GM21737 (cell line): ENCODE data around the gene SPATA13.

Source experiments
- ATAC-seq: cut with Tn5 transposase; IDR thresholded peaks from one replicate; pipeline ENCODE4 v1.9.1; 2021; ENCODE audit warnings: mild to moderate bottlenecking, moderate library complexity; ENCODE audit not compliant: unreplicated experiment

SPATA13 gene

GRCh38 chr13:24221007-24221406, 60.5 kb downstream of the SPATA13 start:
- ATAC-seq: no peak

DNA sequence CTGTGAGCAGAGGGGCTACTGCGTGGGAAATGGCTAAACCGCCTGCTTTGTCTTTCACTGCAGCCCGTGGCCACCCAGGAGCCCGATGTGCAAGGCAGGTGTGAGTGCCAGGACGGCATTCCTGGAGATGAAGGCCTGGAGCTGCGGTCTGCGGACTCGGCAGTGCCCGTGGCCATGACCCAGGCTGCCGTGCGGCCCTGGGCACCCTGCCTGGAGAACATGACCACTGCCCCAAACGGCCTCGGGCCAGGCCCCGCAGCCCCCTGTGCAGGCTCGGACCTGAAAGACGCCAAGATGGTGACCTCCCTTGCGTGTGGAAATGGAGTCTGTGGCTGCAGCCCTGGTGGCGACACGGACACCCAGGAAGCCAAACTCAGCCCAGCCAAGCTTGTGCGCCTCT, 62.2 kb downstream of the SPATA13 start:
- ATAC-seq: no peak

GRCh38 chr13:24223341-24224231, 63.1 kb downstream of the SPATA13 start:
- no peak for ATAC-seq

DNA sequence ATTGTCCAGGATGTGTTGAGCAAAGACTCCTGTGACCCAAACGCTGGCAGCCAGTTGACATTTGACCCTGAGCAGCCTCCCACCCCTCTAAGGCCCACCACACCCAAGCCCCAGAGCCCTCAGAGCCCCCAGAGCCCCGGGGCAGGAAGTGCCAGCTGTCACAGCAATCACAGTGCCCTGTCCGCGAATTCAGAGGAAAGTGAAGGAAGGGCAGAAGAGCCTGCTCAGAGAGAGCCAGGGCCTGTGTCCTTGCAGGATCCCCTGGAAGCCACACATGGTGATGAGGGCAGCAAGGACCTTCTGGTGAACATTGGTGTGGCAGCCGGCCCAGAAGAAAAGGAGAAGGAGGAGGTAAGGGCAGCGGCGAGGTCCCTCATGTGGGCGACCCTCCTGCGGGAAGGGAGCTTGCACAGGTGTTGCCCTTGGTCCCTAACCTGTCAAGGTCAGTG, 63.7 kb downstream of the SPATA13 start:
- no peak for ATAC-seq

- ATAC-seq: no peak
Measured at GRCh38 chr13:24225062-24225461, 64.5 kb downstream of the SPATA13 start.

DNA sequence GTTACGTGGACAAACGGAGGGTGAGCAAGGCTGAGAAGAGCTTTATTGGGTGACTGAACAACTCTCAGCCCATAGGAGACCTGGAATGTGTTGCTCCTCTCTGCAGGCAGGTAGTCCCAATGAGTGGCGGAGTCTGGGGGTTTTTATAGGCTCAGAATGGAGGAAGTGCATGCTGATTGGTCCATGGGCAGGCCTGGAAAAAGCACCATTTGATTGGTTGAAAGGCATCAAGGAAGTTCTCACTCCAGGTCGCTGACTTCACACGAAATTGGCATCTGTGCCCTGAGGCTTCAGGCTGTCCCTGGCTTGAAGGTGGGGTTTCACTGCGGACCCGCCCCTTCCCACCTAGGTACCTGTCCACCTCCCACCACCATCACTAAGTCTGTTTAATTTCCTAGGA, 65.4 kb downstream of the SPATA13 start:
- ATAC-seq: no peak

- ATAC-seq: no peak
Measured at GRCh38 chr13:24226762-24227161, 66.2 kb downstream of the SPATA13 start.

DNA sequence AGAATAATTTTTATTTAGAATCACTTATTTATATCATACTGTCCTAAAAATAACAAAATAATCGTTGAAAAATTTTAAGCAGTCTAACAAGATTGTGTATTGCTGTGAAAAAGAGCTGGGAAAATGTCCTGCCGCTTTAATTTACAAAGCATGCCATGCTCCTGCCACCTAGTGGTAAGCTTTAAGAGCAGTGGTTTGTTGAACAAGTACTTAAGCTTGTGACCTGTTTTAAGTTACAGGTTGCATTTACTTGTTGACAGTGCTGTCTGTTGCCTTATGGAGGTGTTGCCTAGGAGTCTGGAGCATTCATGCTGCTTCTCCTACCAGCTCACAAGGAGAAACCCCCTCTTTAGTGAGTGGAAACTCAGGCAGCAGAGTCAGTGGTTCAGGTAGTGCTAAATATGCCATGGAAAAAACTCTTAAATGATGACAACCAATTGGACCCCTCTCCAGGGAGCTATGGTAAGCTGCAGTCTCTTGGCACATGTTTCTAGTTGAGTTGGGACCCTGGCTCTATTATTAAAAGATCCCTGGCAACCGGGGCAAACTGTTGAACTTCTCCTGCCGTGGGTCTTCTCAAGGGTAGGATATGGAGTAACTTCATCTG, 68.4 kb downstream of the SPATA13 start:
- no peak for ATAC-seq

DNA sequence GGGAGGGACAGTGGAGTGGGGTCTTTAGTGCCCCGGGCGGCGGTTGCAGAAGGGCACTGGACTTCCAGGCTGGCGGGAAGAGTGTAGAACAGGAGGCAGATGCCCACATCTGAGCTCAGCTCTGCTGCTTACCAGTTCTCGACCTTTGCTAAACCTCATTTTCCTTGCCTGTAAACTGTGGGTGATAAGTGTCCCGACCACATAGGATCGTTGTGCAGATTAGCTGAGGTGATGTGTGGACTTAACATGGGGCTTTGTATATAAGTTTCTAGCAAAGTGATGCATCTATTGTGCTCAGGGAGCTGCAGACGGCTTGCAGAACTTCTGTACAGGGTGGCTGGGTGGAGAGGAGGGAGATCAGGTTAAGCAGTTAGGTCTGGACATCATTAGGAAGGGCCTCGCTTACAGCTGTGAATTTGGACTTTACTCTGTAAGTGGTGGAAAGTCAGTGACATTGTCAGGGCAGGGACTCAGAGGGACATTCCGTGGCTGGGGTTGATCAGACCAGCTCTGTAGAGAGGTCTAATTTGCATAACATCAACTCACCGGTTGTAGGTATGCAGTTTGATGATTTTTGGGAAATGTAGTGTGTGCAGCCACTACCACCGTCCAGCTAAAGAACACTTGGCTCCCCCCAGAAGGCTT, 70.0 kb downstream of the SPATA13 start:
- ATAC-seq: no peak

- ATAC-seq: no peak
Measured at GRCh38 chr13:24231377-24231776, 70.9 kb downstream of the SPATA13 start.

GRCh38 chr13:24232037-24232436, 71.5 kb downstream of the SPATA13 start:
- ATAC-seq: no peak

DNA sequence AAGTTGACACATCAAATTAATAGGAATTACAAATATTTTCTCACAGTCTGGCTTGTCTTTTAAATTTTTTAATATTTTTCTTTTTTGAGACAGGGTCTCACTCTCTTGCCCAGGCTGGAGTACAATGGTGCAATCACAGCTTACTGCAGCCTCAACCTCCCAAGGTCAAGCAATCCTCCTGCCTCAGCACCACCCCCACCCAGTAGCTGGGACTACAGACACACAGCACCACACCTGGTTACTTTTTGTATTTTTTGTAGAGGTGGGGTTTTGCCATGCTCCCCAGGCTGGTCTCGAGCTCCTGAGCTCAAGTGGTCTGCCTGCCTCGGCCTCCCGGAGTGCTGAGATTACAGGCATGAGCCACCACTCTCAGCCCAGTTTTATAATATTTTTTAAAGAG, 72.0 kb downstream of the SPATA13 start:
- ATAC-seq: no peak

GRCh38 chr13:24233351-24233901, 72.9 kb downstream of the SPATA13 start:
- ATAC-seq: no peak

- no peak for ATAC-seq
Measured at GRCh38 chr13:24234200-24234915, 73.8 kb downstream of the SPATA13 start.

GRCh38 chr13:24237356-24237755, 76.8 kb downstream of the SPATA13 start:
- ATAC-seq: no peak

DNA sequence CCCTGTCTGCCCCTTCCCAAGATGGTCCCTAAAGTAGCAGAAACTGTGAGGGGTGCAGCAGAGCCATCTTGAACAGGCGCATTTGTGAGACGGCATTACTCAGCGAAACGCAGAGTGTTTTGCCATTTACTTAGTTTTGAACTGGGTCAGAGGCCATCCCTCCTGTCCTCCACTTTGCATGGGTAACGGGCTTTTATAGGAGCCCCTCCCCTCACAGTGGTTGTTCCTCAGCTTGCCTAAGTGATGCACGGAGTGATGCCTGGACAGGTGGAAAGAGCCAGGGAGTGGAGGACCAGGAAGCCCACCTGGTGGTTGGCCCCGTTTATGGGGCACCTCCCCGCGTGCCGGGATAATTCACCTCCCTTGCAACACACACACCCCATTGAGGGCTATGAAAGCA, 80.8 kb downstream of the SPATA13 start:
- ATAC-seq: no peak

- no peak for ATAC-seq
Measured at GRCh38 chr13:24242100-24242499, 81.6 kb downstream of the SPATA13 start.

DNA sequence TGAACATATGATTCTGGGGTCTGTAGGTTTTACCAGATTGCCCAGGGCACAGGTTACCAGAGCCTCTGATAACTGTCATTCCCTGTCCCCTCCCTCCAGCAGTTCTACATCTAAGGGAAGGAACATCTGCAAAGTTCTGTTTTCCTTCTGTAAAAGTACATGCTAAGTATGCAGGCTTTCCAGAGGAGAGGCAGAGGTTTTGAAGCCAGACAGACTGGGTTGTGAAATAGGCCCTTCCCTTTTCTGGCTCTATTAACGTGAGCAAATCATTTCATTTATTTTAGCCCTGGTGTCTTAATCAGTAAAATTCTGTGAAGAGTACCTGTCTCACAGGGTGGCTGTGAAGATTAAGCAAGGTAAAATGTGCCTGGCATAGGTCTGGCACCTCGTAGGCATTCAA, 82.8 kb downstream of the SPATA13 start:
- no peak for ATAC-seq

GRCh38 chr13:24244802-24245201, 84.3 kb downstream of the SPATA13 start:
- ATAC-seq: no peak

GRCh38 chr13:24247016-24247415, 86.5 kb downstream of the SPATA13 start:
- ATAC-seq: no peak

DNA sequence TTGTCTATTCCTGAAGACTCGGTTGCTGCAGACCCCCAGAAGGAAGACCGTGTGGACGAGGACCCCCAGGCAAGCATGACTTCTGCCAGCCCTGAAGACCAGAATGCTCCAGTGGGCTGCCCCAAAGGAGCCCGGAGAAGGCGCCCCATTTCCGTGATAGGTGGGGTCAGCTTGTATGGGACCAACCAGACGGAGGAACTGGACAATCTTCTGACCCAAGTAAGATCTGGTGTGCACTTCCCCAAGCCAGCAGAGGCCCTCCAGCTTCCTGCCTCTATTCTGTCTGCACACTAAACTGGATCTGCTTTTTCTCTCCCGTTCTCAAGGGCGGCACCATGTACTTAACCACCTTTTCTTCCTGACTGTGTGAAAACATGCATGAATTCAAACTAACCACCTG, 89.1 kb downstream of the SPATA13 start:
- no peak for ATAC-seq
